Hepatocyte (in vitro differentiated cells): ENCODE results near the gene ABCC3. TPM values are rescaled to one million over a fixed set of nuclear protein-coding genes. Genes with fewer than 3 reads are reported as not detected.

ENCODE experiments used
- DNase-seq: peaks from one replicate; pipeline ENCODE4 v3.0.0-alpha.2; 2016; ENCODE audit warnings: low spot score
- H2AFZ ChIP-seq: fragments of 200-600 bp; sonication (generic); 2 replicates; pipeline ENCODE4 v1.6.0; 2016; ENCODE audit warnings: antibody characterized with exemption, mild to moderate bottlenecking
- H3K27ac ChIP-seq: fragments of 200-600 bp; sonication (generic); 2 replicates; pipeline ENCODE4 v1.5.1; 2016; ENCODE audit warnings: mild to moderate bottlenecking
- H3K27me3 ChIP-seq: fragments of 200-600 bp; sonication (generic); 2 replicates; pipeline ENCODE4 v1.6.1; 2016
- H3K36me3 ChIP-seq: fragments of 200-600 bp; sonication (generic); replicated peaks from 2 replicates; pipeline ENCODE4 v1.5.1; 2016; ENCODE audit warnings: low read depth; ENCODE audit not compliant: insufficient read depth
- H3K4me1 ChIP-seq: fragments of 200-600 bp; sonication (generic); 2 replicates; pipeline ENCODE4 v1.5.1; 2016; ENCODE audit warnings: mild to moderate bottlenecking, moderate library complexity; ENCODE audit not compliant: insufficient read depth
- H3K4me2 ChIP-seq: fragments of 200-600 bp; sonication (generic); 2 replicates; pipeline ENCODE4 v1.6.0; 2016
- H3K4me3 ChIP-seq: fragments of 200-600 bp; sonication (generic); 2 replicates; pipeline ENCODE4 v1.5.1; 2016; ENCODE audit warnings: mild to moderate bottlenecking
- H3K79me2 ChIP-seq: fragments of 200-600 bp; sonication (generic); 2 replicates; pipeline ENCODE4 v1.6.0; 2017; ENCODE audit warnings: mild to moderate bottlenecking
- H3K9me2 ChIP-seq: fragments of 200-600 bp; sonication (generic); replicated peaks from 2 replicates; pipeline ENCODE4 v1.6.0; 2017; ENCODE audit warnings: mild to moderate bottlenecking; ENCODE audit not compliant: insufficient read depth
- H3K9me3 ChIP-seq: fragments of 200-600 bp; sonication (generic); 2 replicates; pipeline ENCODE4 v1.5.1; 2016; ENCODE audit warnings: low read depth, mild to moderate bottlenecking
- H4K20me1 ChIP-seq: fragments of 200-600 bp; sonication (generic); 2 replicates; pipeline ENCODE4 v1.6.0; 2016; ENCODE audit warnings: mild to moderate bottlenecking; ENCODE audit not compliant: insufficient read depth, poor library complexity, severe bottlenecking
- EZH2 ChIP-seq: fragments of 200-600 bp; sonication (generic); IDR thresholded peaks from 2 replicates; pipeline ENCODE4 v1.6.1; 2016; ENCODE audit warnings: antibody characterized with exemption, mild to moderate bottlenecking, borderline replicate concordance
- EZH2phosphoT487 ChIP-seq: fragments of 200-600 bp; sonication (generic); IDR thresholded peaks from one replicate; pipeline ENCODE4 v1.6.1; 2018; ENCODE audit warnings: antibody characterized with exemption, mild to moderate bottlenecking, low read depth, moderate library complexity; ENCODE audit not compliant: unreplicated experiment, severe bottlenecking
- WGBS: methylation state at CpG from one replicate; pipeline ENCODE4 v1.1.6; 2016; ENCODE audit warnings: low lambda C conversion rate; ENCODE audit errors: missing lambda C conversion rate; 5-methylcytosine and 5-hydroxymethylcytosine counted together
- polyA plus RNA-seq: library from polyadenylated mRNA; unstranded; fragments of >200 nt; fragmentation: Nextera tagmentation; extraction: Ambion mirVana; gene quantifications from 2 replicates; pipeline ENCODE4 v1.2.1, GENCODE V29; 2016
- total RNA-seq: library from RNA; depleted of rRNA; stranded (reverse); fragments of >200 nt; gene quantifications from 2 replicates; pipeline ENCODE4 v1.2.3, GENCODE V29; 2014
- TF ChIP-seq, protein P1 (sequence below): fragments of 200-600 bp; sonication (generic); IDR thresholded peaks from 2 replicates; pipeline ENCODE4 v1.5.1; 2016; ENCODE audit warnings: antibody characterized with exemption, mild to moderate bottlenecking; ENCODE audit not compliant: poor library complexity

The ABCC3 gene
- total and polyA plus RNA-seq, 2 experiments from 2014 or later, result 16.9 to 18.1 TPM

DNA sequence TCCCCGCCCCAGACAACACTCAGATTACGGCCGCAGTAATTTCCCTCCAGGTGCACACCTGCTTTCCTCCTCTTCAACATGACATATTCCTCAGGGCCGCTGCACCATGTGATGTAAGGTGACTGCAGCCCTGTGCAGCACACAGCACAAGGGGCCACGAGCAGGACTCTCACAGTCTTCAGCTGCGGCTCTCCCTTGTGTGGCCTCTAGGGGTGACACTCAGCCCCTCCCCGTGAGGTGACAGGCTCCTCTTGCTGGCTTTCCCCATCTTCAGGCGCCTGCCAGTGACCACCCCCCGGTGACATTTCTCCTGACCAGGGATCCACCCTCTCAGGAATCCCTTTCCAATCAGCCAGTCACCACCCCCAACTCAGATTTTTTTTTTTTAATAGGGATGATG, 31.3 kb upstream of the ABCC3 start:
- TF ChIP-seq EZH2 (no peak), EZH2phosphoT487 (no peak)
- TF ChIP-seq, protein P1, sequence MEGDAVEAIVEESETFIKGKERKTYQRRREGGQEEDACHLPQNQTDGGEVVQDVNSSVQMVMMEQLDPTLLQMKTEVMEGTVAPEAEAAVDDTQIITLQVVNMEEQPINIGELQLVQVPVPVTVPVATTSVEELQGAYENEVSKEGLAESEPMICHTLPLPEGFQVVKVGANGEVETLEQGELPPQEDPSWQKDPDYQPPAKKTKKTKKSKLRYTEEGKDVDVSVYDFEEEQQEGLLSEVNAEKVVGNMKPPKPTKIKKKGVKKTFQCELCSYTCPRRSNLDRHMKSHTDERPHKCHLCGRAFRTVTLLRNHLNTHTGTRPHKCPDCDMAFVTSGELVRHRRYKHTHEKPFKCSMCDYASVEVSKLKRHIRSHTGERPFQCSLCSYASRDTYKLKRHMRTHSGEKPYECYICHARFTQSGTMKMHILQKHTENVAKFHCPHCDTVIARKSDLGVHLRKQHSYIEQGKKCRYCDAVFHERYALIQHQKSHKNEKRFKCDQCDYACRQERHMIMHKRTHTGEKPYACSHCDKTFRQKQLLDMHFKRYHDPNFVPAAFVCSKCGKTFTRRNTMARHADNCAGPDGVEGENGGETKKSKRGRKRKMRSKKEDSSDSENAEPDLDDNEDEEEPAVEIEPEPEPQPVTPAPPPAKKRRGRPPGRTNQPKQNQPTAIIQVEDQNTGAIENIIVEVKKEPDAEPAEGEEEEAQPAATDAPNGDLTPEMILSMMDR, result no peak

DNA sequence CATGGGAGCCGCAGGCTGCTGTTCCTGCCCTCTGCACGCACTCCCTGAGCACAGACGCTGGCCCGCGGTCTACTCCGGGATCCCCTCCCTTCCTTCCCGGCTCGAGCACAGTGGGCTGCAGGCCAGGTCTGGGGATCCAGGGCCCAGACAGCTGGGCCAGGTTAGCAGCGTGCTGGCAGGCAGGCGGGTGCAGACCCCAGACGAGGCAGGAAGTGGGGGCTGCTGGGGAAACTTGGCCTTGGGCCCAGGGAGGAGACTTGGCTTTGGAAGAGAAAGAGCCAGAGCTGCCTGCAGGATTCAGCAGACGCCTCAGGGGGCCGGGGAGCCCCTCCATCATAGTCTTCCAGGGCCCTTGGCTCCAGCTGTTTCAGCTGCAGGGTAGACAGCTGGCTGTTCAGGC, 30.2 kb upstream of the ABCC3 start:
- Histone ChIP-seq H4K20me1 (no peaks in the 10 kb centered on the region), H3K36me3 (no peaks in the 10 kb centered on the region), H3K79me2 (no peaks in the 10 kb centered on the region), H3K9me3 (no peaks in the 10 kb centered on the region), H3K4me3 (no peak overlapping the region), H3K27ac (peak overlapping the region; percentile 85), H3K27me3 (no peaks in the 10 kb centered on the region), H3K4me2 (peak overlapping the region; percentile 53), H3K4me1 (peaks cover 29% of the 10 kb centered on the region), H2AFZ (no peak overlapping the region), H3K9me2 (no peaks in the 10 kb centered on the region)
- peak; percentile 89 for DNase-seq
- WGBS, result 40% methylated on average over 13 of the region's 13 CpGs
- TF ChIP-seq EZH2 (no peak), EZH2phosphoT487 (no peak)
- TF ChIP-seq, protein P1, result no peak

More for the DNA sequence above, 31.3 kb upstream of the ABCC3 start:
- no peak overlapping the region for H2AFZ ChIP-seq
- no peaks in the 10 kb centered on the region for H4K20me1 ChIP-seq
- H3K27ac ChIP-seq, result no peak overlapping the region
- no peak overlapping the region for H3K4me2 ChIP-seq
- no peaks in the 10 kb centered on the region for H3K9me3 ChIP-seq
- H3K79me2 ChIP-seq, result no peaks in the 10 kb centered on the region
- 77% methylated on average over 9 of the region's 9 CpGs for WGBS
- no peaks in the 10 kb centered on the region for H3K27me3 ChIP-seq
- no peaks in the 10 kb centered on the region for H3K9me2 ChIP-seq
- peaks cover 29% of the 10 kb centered on the region for H3K4me1 ChIP-seq
- H3K4me3 ChIP-seq, result no peak overlapping the region
- no peak for DNase-seq
- H3K36me3 ChIP-seq, result no peaks in the 10 kb centered on the region

DNA sequence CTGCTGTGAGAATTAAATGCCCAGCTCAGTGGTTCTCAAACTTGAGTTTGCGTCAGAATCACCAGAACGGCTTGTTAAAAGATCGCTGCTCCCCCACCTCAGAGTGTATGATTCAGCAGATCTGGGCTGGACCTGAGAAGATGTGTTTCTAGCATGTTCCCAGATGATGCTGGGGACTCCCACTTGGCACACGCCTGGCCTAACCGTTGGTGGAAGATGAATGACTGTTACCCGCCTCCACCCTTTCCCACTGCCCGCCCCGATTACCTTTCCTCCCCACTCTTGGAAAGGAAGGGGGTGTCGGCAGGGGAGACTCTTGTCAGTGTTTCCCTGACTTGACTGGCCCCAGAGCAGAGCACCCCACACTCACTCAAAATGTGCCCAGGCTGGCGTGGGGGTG, 29.3 kb upstream of the ABCC3 start:
- Histone ChIP-seq H3K4me1 (peaks cover 29% of the 10 kb centered on the region), H4K20me1 (no peaks in the 10 kb centered on the region), H3K27me3 (no peaks in the 10 kb centered on the region), H3K4me3 (no peak overlapping the region), H2AFZ (no peak overlapping the region), H3K36me3 (no peaks in the 10 kb centered on the region), H3K4me2 (no peak overlapping the region), H3K9me2 (no peaks in the 10 kb centered on the region), H3K79me2 (no peaks in the 10 kb centered on the region), H3K27ac (peak overlapping the region; percentile 85), H3K9me3 (no peaks in the 10 kb centered on the region)
- DNase-seq, result no peak
- WGBS, result 87% methylated on average over 10 of the region's 10 CpGs
- TF ChIP-seq EZH2phosphoT487 (no peak), EZH2 (no peak)
- TF ChIP-seq, protein P1, result no peak

DNA sequence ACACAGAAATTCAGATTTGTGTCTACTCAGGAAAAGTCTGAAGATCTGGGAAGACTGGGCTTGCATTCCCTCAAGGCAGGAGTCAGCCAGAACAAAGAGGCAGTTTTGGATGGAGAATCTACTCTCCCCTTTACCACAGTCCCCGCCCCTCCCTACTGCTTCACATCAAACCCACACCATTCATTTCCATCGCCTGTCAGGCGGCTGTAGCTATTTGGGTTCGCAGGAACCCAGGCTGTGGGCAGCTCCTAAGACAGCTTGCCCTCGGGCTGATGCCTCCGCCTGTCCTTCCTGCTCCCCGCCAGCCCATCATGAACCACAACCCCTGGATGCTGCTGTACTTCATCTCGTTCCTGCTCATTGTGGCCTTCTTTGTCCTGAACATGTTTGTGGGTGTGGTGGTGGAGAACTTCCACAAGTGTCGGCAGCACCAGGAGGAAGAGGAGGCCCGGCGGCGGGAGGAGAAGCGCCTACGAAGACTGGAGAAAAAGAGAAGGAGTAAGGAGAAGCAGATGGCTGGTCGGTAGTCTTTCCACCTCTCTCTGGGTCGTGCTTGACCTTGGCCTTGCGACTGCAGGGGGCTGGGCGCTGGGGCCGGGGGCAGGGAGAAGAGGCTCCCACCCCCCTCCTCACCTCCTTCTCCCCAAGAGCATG, 27.0 kb upstream of the ABCC3 start:
- H3K79me2 ChIP-seq, result no peaks in the 10 kb centered on the region
- H4K20me1 ChIP-seq, result no peaks in the 10 kb centered on the region
- no peaks in the 10 kb centered on the region for H3K9me3 ChIP-seq
- no peak overlapping the region for H3K27ac ChIP-seq
- no peak for DNase-seq
- H3K4me1 ChIP-seq, result peaks cover 17% of the 10 kb centered on the region
- H3K36me3 ChIP-seq, result no peaks in the 10 kb centered on the region
- 92% methylated on average over 18 of the region's 19 CpGs for WGBS
- H3K27me3 ChIP-seq, result no peaks in the 10 kb centered on the region
- no peak overlapping the region for H3K4me3 ChIP-seq
- TF ChIP-seq EZH2 (no peak), EZH2phosphoT487 (no peak)
- TF ChIP-seq, protein P1, result no peak
- no peak overlapping the region for H2AFZ ChIP-seq
- H3K4me2 ChIP-seq, result no peak overlapping the region
- no peaks in the 10 kb centered on the region for H3K9me2 ChIP-seq
